ENCODE measurements around the gene USP20. TPM values are rescaled to one million over a fixed set of nuclear protein-coding genes. Genes with fewer than 3 reads are reported as not detected.

Gene USP20
- total and polyA plus RNA-seq, 10 of the 15 experiments (the other 5 are each of a cell fraction or from before 2014, with no cell fraction given), result 0.66 to 23.3 (median 11.0) TPM

GRCh38 chr9:129828051-129828450 is 7.2 kb upstream of the USP20 start:
- Histone ChIP-seq H3K27ac (ENCODE audit: control insufficient read depth, insufficient read depth) (no peak overlapping the region), H4K20me1 (ENCODE audit: control insufficient read depth, insufficient read depth) (no peaks in the 10 kb centered on the region), H3K27me3 (replicated peaks in 1 of 2; ENCODE audit: control insufficient read depth in 2 of 2, insufficient read depth in 2 of 2, low read length in 1 of 2) (no peaks in the 10 kb centered on the region), H3K4me2 (ENCODE audit: control insufficient read depth, insufficient read depth) (no peak overlapping the region), H3K36me3 (ENCODE audit: control insufficient read depth in 2 of 2, insufficient read depth in 2 of 2, low read length in 1 of 2) (peaks cover 6 to 16% of the 10 kb centered on the region in 2 experiments; a peak in 3 of 4 replicates), H2AFZ (ENCODE audit: control insufficient read depth, low read depth, low read length) (no peak overlapping the region), H3K79me2 (ENCODE audit: control insufficient read depth, insufficient read depth, low read length) (peaks cover 6% of the 10 kb centered on the region), H3K4me3 (no peak overlapping the region), H3K4me1 (ENCODE audit: control insufficient read depth, insufficient read depth, low read length) (no peaks in the 10 kb centered on the region), H3K9me3 (replicated peaks; ENCODE audit: control insufficient read depth, insufficient read depth, low read length) (no peaks in the 10 kb centered on the region), H3K9ac (ENCODE audit: control insufficient read depth, insufficient read depth, low read length) (no peak overlapping the region)
- ChIA-PET SMC1A (ENCODE audit: uncharacterized antibody, unreplicated experiment) (no interaction called here), RAD21 (ENCODE audit: unreplicated experiment) (no interaction called here), CTCF (no interaction called here), POLR2A (interaction anchor here (0.6 to 1.0 kb wide), 2 partner anchors 10 to 108 kb away, joined by 4 to 6 read pairs; no protein-coding TSS in a partner anchor)
- TF ChIP-seq ATF2 (IDR thresholded peaks at IDR 0.05; ENCODE audit: low read length) (no peak), GABPA (IDR thresholded peaks at IDR 0.05; ENCODE audit: low read depth) (no peak), TARDBP (IDR thresholded peaks at IDR 0.05; ENCODE audit: borderline replicate concordance) (no peak), BACH1 (IDR thresholded peaks at IDR 0.05; ENCODE audit: borderline replicate concordance) (no peak), RELB (IDR thresholded peaks at IDR 0.05; ENCODE audit: low read depth) (no peak), YY1 (IDR thresholded peaks at IDR 0.05; ENCODE audit: low read depth, low read length) (no peak), SMARCA5 (IDR thresholded peaks at IDR 0.05) (no peak), SIN3A (IDR thresholded peaks at IDR 0.05; ENCODE audit: low read depth, low read length) (no peak), MLLT1 (IDR thresholded peaks at IDR 0.05) (no peak), SMAD1 (IDR thresholded peaks at IDR 0.05; ENCODE audit: low read depth, partially characterized antibody) (no peak), BMI1 (IDR thresholded peaks at IDR 0.05; ENCODE audit: borderline replicate concordance) (no peak), ZNF24 (IDR thresholded peaks at IDR 0.05) (no peak), ZNF687 (IDR thresholded peaks at IDR 0.05) (no peak), ETV6 (conservative IDR thresholded peaks at IDR 0.05 in 1 of 2, IDR thresholded peaks at IDR 0.05 in 1 of 2; ENCODE audit: borderline replicate concordance in 1 of 2, low read depth in 1 of 2) (no peak), WRNIP1 (IDR thresholded peaks at IDR 0.05; ENCODE audit: borderline replicate concordance, low read depth, low read length) (no peak), GATAD2B (conservative IDR thresholded peaks at IDR 0.05; ENCODE audit: low read depth) (no peak), POU2F2 (IDR thresholded peaks at IDR 0.05; ENCODE audit: borderline replicate concordance, low read depth, low read length) (no peak)
- ATAC-seq (no peak), FAIRE-seq (no peak), DNase-seq (ENCODE audit: low read depth, low spot score) (no peak)
- intact Hi-C loops (cut with micrococcal nuclease; ENCODE audit: unreplicated experiment) (no loop called here), in situ Hi-C loops (cut with MboI) (loop anchor here (25.0 kb wide), 1 partner anchor 1434 kb away; no protein-coding TSS in a partner anchor)
- no TSS peak for BruUV-seq (replicated peaks)
- WGBS (ENCODE audit: insufficient coverage, insufficient replicate concordance, low lambda C conversion rate, missing lambda C conversion rate), result 93% methylated on average over 9 of the region's 9 CpGs
